CD4-positive, CD25-positive, alpha-beta regulatory T cell (primary cell): ENCODE measurements around the gene GBF1. TPM values are rescaled to one million over a fixed set of nuclear protein-coding genes. Genes with fewer than 3 reads are reported as not detected.
A peak's percentile ranks its signal among the peaks of the same experiment; 100 is the strongest.

Source experiments
- ATAC-seq, 2 donors: fragments of 150-1000 bp; cut with Tn5 transposase; one replicate each; pipeline ENCODE4 v1.10.0; 2021; ENCODE audit warnings: low read depth in 2 of 2, moderate number of reproducible peaks in 2 of 2, moderate library complexity in 1 of 2
- DNase-seq, 3 donors: peaks; one replicate each; pipeline versions ENCODE4 v3.0.0 to v3.0.0-alpha.2; 2012 to 2022; ENCODE audit warnings: mixed read lengths in 1 of 3
- H3K27ac ChIP-seq: one replicate; pipeline ENCODE4 v1.7.0; 2013; ENCODE audit warnings: mild to moderate bottlenecking, low read length; ENCODE audit not compliant: insufficient read depth, poor library complexity, severe bottlenecking
- H3K27me3 ChIP-seq: one replicate; pipeline ENCODE4 v1.7.0; 2013; ENCODE audit warnings: low read length; ENCODE audit not compliant: control insufficient read depth, insufficient read depth
- H3K36me3 ChIP-seq: one replicate; pipeline ENCODE4 v1.7.0; 2013; ENCODE audit warnings: mild to moderate bottlenecking, low read length, moderate library complexity; ENCODE audit not compliant: control insufficient read depth, insufficient read depth
- H3K4me1 ChIP-seq: 2 replicates; pipeline ENCODE4 v1.7.0; 2013; ENCODE audit warnings: mild to moderate bottlenecking, low read length; ENCODE audit not compliant: insufficient read depth, control insufficient read depth, poor library complexity, severe bottlenecking
- H3K4me3 ChIP-seq: one replicate; pipeline ENCODE4 v1.7.0; 2013; ENCODE audit warnings: low read depth, mild to moderate bottlenecking, low read length, moderate library complexity
- H3K9me3 ChIP-seq, 2 experiments: 1 replicate in 1 of 2; 2 replicates in 1 of 2; pipeline ENCODE4 v1.7.0; 2013; ENCODE audit warnings: low read length in 2 of 2, mild to moderate bottlenecking in 1 of 2, moderate library complexity in 1 of 2; ENCODE audit not compliant: control insufficient read depth in 2 of 2
- H3K27ac Mint-ChIP-seq, 3 donors: one replicate each; pipeline ENCODE4 v1.8.0; 2020 to 2022; ENCODE audit warnings: mild to moderate bottlenecking in 3 of 3, mixed read lengths in 3 of 3, moderate library complexity in 2 of 3
- H3K27me3 Mint-ChIP-seq: one replicate; pipeline ENCODE4 v1.8.0; 2022; ENCODE audit warnings: mild to moderate bottlenecking, mixed read lengths
- H3K36me3 Mint-ChIP-seq: one replicate; pipeline ENCODE4 v1.8.0; 2020; ENCODE audit warnings: mixed read lengths
- H3K4me1 Mint-ChIP-seq, 4 donors: one replicate each; pipeline ENCODE4 v1.8.0; 2020 to 2022; ENCODE audit warnings: mixed read lengths in 4 of 4, mild to moderate bottlenecking in 1 of 4
- H3K4me3 Mint-ChIP-seq, 4 donors: one replicate each; pipeline ENCODE4 v1.8.0; 2020 to 2022; ENCODE audit warnings: mild to moderate bottlenecking in 4 of 4, mixed read lengths in 4 of 4, moderate library complexity in 3 of 4
- H3K9me3 Mint-ChIP-seq, 7 donors: one replicate each; pipeline ENCODE4 v1.8.0; 2020 to 2022; ENCODE audit warnings: mixed read lengths in 7 of 7, mild to moderate bottlenecking in 3 of 7, moderate library complexity in 2 of 7
- polyA plus RNA-seq, 4 donors: library from polyadenylated mRNA; unstranded; fragments of 300-500 nt; fragmentation: Illumina TruSeq; gene quantifications; one replicate each; pipeline ENCODE4 v1.2.3, GENCODE V29; 2021
- total RNA-seq: library from RNA; stranded (reverse); gene quantifications from one replicate; pipeline ENCODE4 v1.2.3, GENCODE V29; 2022

Gene GBF1
- total and polyA plus RNA-seq, 5 donors from 2014 or later, result 8.8 to 45.6 (median 10.0) TPM

DNA sequence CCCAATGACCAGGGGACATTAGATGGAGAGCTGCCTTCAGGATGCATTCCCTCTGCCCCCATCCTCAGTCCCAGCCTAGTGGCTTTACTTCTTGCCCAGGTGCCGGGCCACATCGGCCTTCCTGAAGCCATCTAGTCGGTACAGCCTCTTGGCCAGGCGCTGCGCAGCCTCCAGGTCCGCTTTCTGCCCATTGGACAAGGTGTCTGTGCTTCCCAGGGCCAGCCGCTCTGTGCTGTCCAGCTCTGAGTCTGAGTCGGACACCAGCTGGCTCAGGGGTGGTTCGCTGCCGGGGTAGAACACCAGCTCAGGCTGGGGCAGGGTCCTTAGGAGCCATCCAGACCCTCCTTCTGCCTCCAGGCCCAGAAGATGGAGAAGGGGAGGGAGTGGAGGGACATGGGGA lies 167.0 kb downstream of the GBF1 start:
- Mint-ChIP-seq H3K27ac (no peak overlapping the region), H3K36me3 (no peaks in the 10 kb centered on the region), H3K4me3 (no peak overlapping the region)

DNA sequence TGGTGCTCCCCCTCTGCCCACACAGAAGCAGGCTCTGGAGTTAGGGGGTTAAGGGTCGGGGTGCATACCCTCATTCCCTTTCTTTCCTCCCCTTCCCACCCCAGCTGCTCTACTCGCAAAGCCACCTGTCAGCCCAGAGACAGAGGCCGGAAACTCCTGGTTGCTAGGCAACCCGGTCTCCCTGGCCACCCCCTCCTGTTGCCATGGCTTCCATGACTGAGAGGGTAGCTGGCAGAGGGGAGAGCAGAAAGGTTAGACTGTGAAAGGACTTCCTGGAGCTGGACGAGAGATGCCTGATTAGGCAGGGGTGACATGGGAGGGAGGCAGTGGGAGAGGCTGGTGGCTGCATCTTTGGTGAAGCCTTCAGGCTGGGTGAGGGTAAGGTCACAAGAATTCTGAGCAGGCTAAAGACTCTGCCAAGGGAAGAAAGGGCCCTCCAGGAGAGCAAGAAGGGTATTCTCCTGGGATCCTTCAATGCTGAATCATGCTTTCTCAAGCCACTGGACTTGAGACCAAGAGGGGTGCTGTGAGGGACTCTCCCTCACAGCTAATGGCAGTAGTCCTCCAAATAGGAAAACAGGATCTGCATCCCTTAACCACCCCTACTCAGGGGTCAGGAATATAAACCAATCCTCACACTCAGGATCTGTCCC lies 167.8 kb downstream of the GBF1 start:
- Mint-ChIP-seq H3K9me3 (peaks cover 0 to 8% (median 0%) of the 10 kb centered on the region in 7 donors), H3K4me3 (peak overlapping the region in 1 of 4 donors; percentile 47), H3K4me1 (peaks cover 6 to 35% (median 24%) of the 10 kb centered on the region in 4 donors), H3K27ac (no peak overlapping the region), H3K36me3 (no peaks in the 10 kb centered on the region), H3K27me3 (peaks cover 54% of the 10 kb centered on the region)
- ATAC-seq, result peak in 1 of 2 donors; percentile 22
- peak in 2 of 3 donors; percentile 40 to 68 for DNase-seq
- Histone ChIP-seq H3K27me3 (peaks cover 20% of the 10 kb centered on the region), H3K9me3 (no peaks in the 10 kb centered on the region), H3K27ac (no peak overlapping the region), H3K4me1 (peaks cover 33% of the 10 kb centered on the region), H3K4me3 (no peak overlapping the region), H3K36me3 (no peaks in the 10 kb centered on the region)

More for the DNA sequence above, 167.0 kb downstream of the GBF1 start:
- DNase-seq, result no peak
- H3K9me3 ChIP-seq, result no peaks in the 10 kb centered on the region
- H3K27me3 ChIP-seq, result peaks cover 16% of the 10 kb centered on the region
- Mint-ChIP-seq H3K4me1 (peaks cover 6 to 33% (median 23%) of the 10 kb centered on the region in 4 donors), H3K9me3 (peaks cover 0 to 5% (median 0%) of the 10 kb centered on the region in 7 donors), H3K27me3 (peaks cover 53% of the 10 kb centered on the region)
- H3K27ac ChIP-seq, result no peak overlapping the region
- peaks cover 33% of the 10 kb centered on the region for H3K4me1 ChIP-seq
- H3K4me3 ChIP-seq, result no peak overlapping the region
- no peak for ATAC-seq
- H3K36me3 ChIP-seq, result no peaks in the 10 kb centered on the region

DNA sequence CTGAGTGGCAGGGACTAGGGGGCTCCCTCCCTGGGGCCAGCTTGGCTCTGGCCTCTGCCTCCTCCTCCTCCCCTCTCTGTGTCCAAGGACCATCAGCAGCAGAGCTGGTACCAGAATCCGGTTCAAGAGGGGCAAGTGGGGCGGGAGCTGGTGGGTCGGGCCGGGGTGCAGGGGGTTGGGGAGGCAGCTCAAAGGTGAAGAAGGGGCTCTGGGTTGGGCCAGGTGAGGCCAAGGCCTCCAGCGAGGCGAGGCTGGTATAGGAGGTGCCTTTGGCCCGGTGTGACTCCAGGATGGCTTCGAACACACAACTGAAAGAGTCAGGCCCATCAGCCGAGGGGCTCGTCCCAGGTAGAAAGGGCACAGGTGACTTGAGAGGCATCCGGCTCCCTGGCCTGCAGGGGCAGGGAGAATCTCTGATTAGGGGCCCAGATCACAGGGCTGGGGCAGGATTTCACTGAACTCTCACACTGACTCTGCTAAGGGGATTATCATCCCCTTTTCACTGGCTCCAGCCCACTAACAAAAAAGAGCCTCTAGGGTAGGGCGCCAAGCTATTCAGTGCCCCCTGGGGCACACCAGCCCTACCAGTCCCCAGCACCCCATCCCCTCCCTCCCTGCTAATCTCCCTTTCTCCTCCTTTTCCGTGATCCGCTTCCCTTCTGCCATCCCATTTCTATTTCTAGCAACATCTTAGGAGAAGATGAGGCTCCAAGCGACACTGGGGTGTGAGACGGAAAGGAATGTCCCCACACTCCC lies 168.7 kb downstream of the GBF1 start:
- H3K27me3 ChIP-seq, result peaks cover 23% of the 10 kb centered on the region
- Mint-ChIP-seq H3K9me3 (peaks cover 0 to 9% (median 0%) of the 10 kb centered on the region in 7 donors), H3K27me3 (peaks cover 50% of the 10 kb centered on the region), H3K4me1 (peaks cover 6 to 36% (median 22%) of the 10 kb centered on the region in 4 donors), H3K27ac (no peak overlapping the region), H3K36me3 (no peaks in the 10 kb centered on the region), H3K4me3 (peak overlapping the region in 1 of 4 donors; percentile 21)
- H3K4me3 ChIP-seq, result no peak overlapping the region
- H3K27ac ChIP-seq, result no peak overlapping the region
- DNase-seq, result no peak
- H3K9me3 ChIP-seq, result no peaks in the 10 kb centered on the region
- H3K4me1 ChIP-seq, result peaks cover 30% of the 10 kb centered on the region
- ATAC-seq, result no peak
- no peaks in the 10 kb centered on the region for H3K36me3 ChIP-seq

DNA sequence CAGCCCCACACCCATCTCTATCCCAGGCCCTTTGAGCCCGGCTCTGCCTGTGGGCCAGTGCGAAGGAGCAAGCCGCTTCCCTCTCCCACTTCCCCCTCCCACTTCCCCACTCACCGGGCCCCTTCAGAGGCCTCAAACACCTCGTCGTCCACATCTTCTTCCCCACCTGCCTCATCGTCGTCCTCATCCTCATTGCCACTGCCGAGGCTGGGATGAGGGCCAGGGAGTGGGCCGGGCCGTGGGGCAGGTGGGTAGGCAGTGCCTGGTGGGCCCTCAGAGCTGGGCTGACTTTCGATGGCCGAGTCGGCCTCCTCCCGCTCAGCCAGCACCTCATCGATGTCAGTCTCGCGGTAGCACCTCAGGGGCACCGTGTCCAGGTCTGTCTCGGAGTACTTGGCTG lies 169.4 kb downstream of the GBF1 start:
- Histone ChIP-seq H3K27me3 (peaks cover 19% of the 10 kb centered on the region), H3K27ac (no peak overlapping the region), H3K36me3 (no peaks in the 10 kb centered on the region), H3K4me3 (no peak overlapping the region), H3K4me1 (peaks cover 32% of the 10 kb centered on the region), H3K9me3 (no peaks in the 10 kb centered on the region)
- Mint-ChIP-seq H3K4me1 (peaks cover 3 to 39% (median 19%) of the 10 kb centered on the region in 4 donors), H3K27me3 (peaks cover 46% of the 10 kb centered on the region), H3K36me3 (no peaks in the 10 kb centered on the region), H3K27ac (no peak overlapping the region), H3K4me3 (no peak overlapping the region), H3K9me3 (peaks cover 0 to 8% (median 0%) of the 10 kb centered on the region in 7 donors)
- no peak for DNase-seq
- no peak for ATAC-seq

DNA sequence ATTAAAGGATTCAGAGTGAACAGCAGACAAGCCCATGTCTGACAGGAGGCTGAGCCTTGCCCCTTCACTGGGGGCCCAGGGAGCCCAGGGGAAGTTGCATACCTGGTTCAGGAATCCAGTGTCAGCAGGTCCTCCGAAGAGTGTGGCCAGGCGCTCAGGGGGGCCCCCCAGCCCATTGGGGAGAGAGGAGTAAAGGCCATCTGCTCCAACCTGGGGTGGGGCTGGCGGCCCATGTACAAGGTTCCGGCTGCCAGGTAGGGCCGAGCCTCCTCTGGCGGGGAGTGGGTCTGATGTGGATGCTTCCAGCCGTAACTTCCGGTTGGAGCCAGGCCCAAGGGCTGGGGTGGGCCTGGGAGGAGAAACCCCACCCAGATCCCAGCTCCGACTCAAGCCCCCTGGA lies 171.0 kb downstream of the GBF1 start:
- Mint-ChIP-seq H3K27ac (no peak overlapping the region), H3K27me3 (peaks cover 43% of the 10 kb centered on the region), H3K4me1 (peaks cover 0 to 40% (median 21%) of the 10 kb centered on the region in 4 donors), H3K36me3 (no peaks in the 10 kb centered on the region), H3K4me3 (peak overlapping the region in 2 of 4 donors; percentile 49 to 86), H3K9me3 (peaks cover 0 to 6% (median 0%) of the 10 kb centered on the region in 7 donors)
- Histone ChIP-seq H3K27ac (no peak overlapping the region), H3K36me3 (no peaks in the 10 kb centered on the region), H3K9me3 (no peaks in the 10 kb centered on the region), H3K4me1 (peaks cover 31% of the 10 kb centered on the region), H3K27me3 (peaks cover 10% of the 10 kb centered on the region), H3K4me3 (no peak overlapping the region)
- DNase-seq (no peak), ATAC-seq (no peak)

DNA sequence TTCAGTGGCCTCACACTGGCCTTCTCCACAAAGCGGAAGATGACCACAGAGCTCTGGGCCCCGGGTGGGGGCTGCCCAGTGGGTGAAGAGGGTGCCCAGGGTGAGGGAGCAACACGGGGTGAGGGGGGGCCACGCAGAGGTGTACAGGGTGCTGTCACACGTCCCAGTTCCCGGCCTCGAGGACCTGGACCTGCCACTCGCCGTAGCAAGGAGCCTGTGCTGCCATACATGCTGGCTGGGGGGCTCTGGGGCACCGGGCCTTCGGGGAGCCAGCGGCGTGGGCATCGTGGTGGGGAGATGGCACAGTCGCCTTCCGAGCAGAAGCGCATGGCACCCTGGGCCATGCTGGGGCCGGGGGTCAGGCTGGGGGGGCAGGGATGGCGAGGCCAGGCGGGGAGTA lies 171.4 kb downstream of the GBF1 start:
- H3K4me3 Mint-ChIP-seq, result peak overlapping the region in 1 of 4 donors; percentile 88

DNA sequence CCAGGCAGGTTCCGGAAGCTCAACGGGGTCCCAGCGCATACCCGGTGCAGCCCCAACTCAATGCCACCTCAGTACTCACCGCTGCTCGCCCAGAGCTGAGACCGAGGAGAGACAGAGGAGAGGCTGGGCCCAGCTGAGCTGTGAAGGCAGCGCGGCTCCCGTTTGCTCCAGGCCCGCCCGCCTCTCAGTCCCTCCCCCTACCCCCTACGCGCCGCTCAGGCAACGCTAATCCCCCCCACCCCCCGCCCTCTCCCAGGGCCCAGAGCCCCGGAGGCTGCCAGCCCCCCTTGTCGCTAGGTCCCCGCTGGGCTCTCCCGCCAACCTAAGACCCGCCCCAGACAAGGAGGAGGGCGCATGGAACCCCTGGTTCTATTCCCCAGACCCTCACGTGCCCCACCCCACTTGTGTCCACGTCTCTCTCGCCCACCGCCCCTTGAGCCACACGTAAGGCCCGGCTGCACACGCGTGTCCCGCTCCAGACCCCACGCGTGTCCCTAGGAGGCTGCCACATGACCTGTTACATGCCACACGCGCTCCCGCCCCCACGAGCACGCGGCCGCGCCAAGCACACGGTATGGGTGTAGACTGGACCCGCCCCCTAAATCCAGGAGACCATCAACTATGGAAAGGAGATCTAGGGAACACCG lies 173.4 kb downstream of the GBF1 start, which contains the start of gene PSD:
Gene PSD, minus strand, starts transcription at position 164 of the 647 bp plus-strand sequence. CDS start 1,747 bp downstream, outside the sequence.
- Mint-ChIP-seq H3K36me3 (no peaks in the 10 kb centered on the region), H3K9me3 (peaks cover 0 to 4% (median 0%) of the 10 kb centered on the region in 7 donors), H3K27ac (peak within 1 kb of the TSS in 1 of 3 donors; percentile 77), H3K4me1 (peaks cover 0 to 40% (median 16%) of the 10 kb centered on the region in 4 donors), H3K4me3 (peak within 1 kb of the TSS; percentile 93 to 98 (median 96)), H3K27me3 (peaks cover 26% of the 10 kb centered on the region)
- Histone ChIP-seq H3K4me1 (peaks cover 44% of the 10 kb centered on the region), H3K4me3 (peak within 1 kb of the TSS; percentile 91), H3K27me3 (peaks cover 7% of the 10 kb centered on the region), H3K27ac (no peak within 1 kb of the TSS), H3K36me3 (no peaks in the 10 kb centered on the region), H3K9me3 (no peaks in the 10 kb centered on the region)
- DNase-seq (no peak), ATAC-seq (no peak)

More for the DNA sequence above, 171.4 kb downstream of the GBF1 start:
- Histone ChIP-seq H3K9me3 (no peaks in the 10 kb centered on the region), H3K4me1 (peaks cover 35% of the 10 kb centered on the region), H3K36me3 (no peaks in the 10 kb centered on the region), H3K27me3 (peaks cover 7% of the 10 kb centered on the region), H3K4me3 (no peak overlapping the region), H3K27ac (no peak overlapping the region)
- DNase-seq (no peak), ATAC-seq (no peak)
- Mint-ChIP-seq H3K36me3 (no peaks in the 10 kb centered on the region), H3K27ac (no peak overlapping the region), H3K27me3 (peaks cover 40% of the 10 kb centered on the region), H3K9me3 (peaks cover 0 to 6% (median 0%) of the 10 kb centered on the region in 7 donors), H3K4me1 (peaks cover 0 to 37% (median 17%) of the 10 kb centered on the region in 4 donors)
